C4-2B (cell line): ENCODE measurements around the gene NAT16.

ENCODE experiments used
- ZFX ChIP-seq: fragments of 450-650 bp; IDR thresholded peaks from 2 replicates; pipeline ENCODE4 v1.6.1; 2017
- TF ChIP-seq, protein P1 (sequence below): fragments of 450-650 bp; conservative IDR thresholded peaks from 2 replicates; pipeline ENCODE4 v1.5.1; 2017; ENCODE audit warnings: mild to moderate bottlenecking

DNA sequence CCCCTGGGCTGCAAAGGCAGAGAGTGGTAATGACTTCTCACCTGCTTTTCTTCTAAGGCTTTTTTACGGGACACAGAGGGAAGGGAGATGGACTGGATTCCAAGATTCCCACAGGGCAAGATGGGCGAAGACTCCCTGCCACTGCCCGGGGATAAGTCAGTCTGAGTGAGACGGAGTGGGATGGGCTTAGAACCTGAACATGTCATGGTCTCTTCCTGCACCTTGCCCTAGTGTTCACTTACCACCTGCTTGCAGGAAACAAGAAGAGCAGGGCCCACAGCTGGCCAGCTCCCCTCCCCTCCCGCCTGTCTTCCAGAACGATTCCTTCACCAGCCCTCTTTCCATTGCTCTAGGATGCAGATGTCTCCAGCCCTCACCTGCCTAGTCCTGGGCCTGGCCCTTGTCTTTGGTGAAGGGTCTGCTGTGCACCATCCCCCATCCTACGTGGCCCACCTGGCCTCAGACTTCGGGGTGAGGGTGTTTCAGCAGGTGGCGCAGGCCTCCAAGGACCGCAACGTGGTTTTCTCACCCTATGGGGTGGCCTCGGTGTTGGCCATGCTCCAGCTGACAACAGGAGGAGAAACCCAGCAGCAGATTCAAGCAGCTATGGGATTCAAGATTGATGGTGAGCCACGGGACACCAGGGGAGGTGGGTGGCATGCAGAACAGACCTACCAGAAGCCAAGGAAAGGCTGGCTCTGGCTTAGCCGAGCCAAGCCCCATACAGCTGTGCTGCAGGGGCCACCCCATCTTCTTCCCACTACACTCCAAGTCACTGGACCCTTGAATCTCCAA is 51.9 kb downstream of the NAT16 start:
- TF ChIP-seq, protein P1, sequence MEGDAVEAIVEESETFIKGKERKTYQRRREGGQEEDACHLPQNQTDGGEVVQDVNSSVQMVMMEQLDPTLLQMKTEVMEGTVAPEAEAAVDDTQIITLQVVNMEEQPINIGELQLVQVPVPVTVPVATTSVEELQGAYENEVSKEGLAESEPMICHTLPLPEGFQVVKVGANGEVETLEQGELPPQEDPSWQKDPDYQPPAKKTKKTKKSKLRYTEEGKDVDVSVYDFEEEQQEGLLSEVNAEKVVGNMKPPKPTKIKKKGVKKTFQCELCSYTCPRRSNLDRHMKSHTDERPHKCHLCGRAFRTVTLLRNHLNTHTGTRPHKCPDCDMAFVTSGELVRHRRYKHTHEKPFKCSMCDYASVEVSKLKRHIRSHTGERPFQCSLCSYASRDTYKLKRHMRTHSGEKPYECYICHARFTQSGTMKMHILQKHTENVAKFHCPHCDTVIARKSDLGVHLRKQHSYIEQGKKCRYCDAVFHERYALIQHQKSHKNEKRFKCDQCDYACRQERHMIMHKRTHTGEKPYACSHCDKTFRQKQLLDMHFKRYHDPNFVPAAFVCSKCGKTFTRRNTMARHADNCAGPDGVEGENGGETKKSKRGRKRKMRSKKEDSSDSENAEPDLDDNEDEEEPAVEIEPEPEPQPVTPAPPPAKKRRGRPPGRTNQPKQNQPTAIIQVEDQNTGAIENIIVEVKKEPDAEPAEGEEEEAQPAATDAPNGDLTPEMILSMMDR = no peak
- no peak for TF ChIP-seq ZFX
